Measurements from ENCODE around the gene C14orf180. TPM values are rescaled to one million over a fixed set of nuclear protein-coding genes. Genes with fewer than 3 reads are reported as not detected.

Gene C14orf180
- polyA plus RNA-seq, 1 donor (not counting 4 experiments of a cell fraction or from before 2014, with no cell fraction given), result not detected

GRCh38 chr14:104582662-104583061, 3.1 kb downstream of the C14orf180 start:
- Histone ChIP-seq H3K79me2 (ENCODE audit: control insufficient read depth, insufficient read depth, low read length) (no peaks in the 10 kb centered on the region), H3K4me2 (ENCODE audit: control insufficient read depth, extremely low read depth, insufficient read depth, low read depth, low read length) (no peak overlapping the region), H3K9ac (ENCODE audit: control insufficient read depth, extremely low read depth, insufficient read depth, low read length) (no peak overlapping the region), H4K20me1 (ENCODE audit: control insufficient read depth, extremely low read depth, insufficient read depth, low read length) (peaks cover 2% of the 10 kb centered on the region), H3K4me3 (ENCODE audit: control insufficient read depth in 2 of 3, extremely low read depth in 1 of 3, insufficient read depth in 2 of 3, low read depth in 1 of 3, low read length in 3 of 3) (no peak overlapping the region), H3K27me3 (ENCODE audit: control insufficient read depth, extremely low read depth, insufficient read depth, low read length) (peaks cover 60% of the 10 kb centered on the region), H3K4me1 (ENCODE audit: control insufficient read depth, extremely low read depth, insufficient read depth, low read length) (no peaks in the 10 kb centered on the region), H3K36me3 (ENCODE audit: control insufficient read depth in 2 of 2, extremely low read depth in 1 of 2, insufficient read depth in 2 of 2, low read length in 2 of 2) (no peaks in the 10 kb centered on the region), H3K27ac (ENCODE audit: control insufficient read depth, insufficient read depth, low read length) (no peak overlapping the region), H2AFZ (ENCODE audit: control insufficient read depth, low read length) (no peak overlapping the region), H3K9me3 (ENCODE audit: control insufficient read depth, low read depth, low read length) (no peaks in the 10 kb centered on the region), H3K9me1 (ENCODE audit: control insufficient read depth, extremely low read depth, insufficient read depth, low read length) (no peaks in the 10 kb centered on the region)
- TF ChIP-seq EZH2 (IDR thresholded peaks at IDR 0.05; ENCODE audit: low read length) (no peak), CTCF (optimal IDR thresholded peaks at IDR 0.05 in 1 of 3, IDR thresholded peaks at IDR 0.05 in 1 of 3, conservative IDR thresholded peaks at IDR 0.05 in 1 of 3; ENCODE audit: extremely low read depth in 1 of 3, insufficient read depth in 2 of 3, low read length in 3 of 3) (no peak)
- DNase-seq (ENCODE audit: low read depth, low spot score), result no peak
- no peak for FAIRE-seq
- dilution Hi-C loops (cut with MboI; ENCODE audit: extremely low pct_ligation_motif_present, low sequenced_read_pairs), result no loop called here

- Histone ChIP-seq H3K9me3 (ENCODE audit: control insufficient read depth, low read depth, low read length) (no peaks in the 10 kb centered on the region), H2AFZ (ENCODE audit: control insufficient read depth, low read length) (no peak overlapping the region), H3K4me2 (ENCODE audit: control insufficient read depth, extremely low read depth, insufficient read depth, low read depth, low read length) (no peak overlapping the region), H4K20me1 (ENCODE audit: control insufficient read depth, extremely low read depth, insufficient read depth, low read length) (peaks cover 2% of the 10 kb centered on the region), H3K36me3 (ENCODE audit: control insufficient read depth in 2 of 2, extremely low read depth in 1 of 2, insufficient read depth in 2 of 2, low read length in 2 of 2) (no peaks in the 10 kb centered on the region), H3K9me1 (ENCODE audit: control insufficient read depth, extremely low read depth, insufficient read depth, low read length) (no peaks in the 10 kb centered on the region), H3K9ac (ENCODE audit: control insufficient read depth, extremely low read depth, insufficient read depth, low read length) (no peak overlapping the region), H3K27me3 (ENCODE audit: control insufficient read depth, extremely low read depth, insufficient read depth, low read length) (peaks cover 56% of the 10 kb centered on the region), H3K79me2 (ENCODE audit: control insufficient read depth, insufficient read depth, low read length) (no peaks in the 10 kb centered on the region), H3K27ac (ENCODE audit: control insufficient read depth, insufficient read depth, low read length) (no peak overlapping the region), H3K4me3 (ENCODE audit: control insufficient read depth in 2 of 3, extremely low read depth in 1 of 3, insufficient read depth in 2 of 3, low read depth in 1 of 3, low read length in 3 of 3) (no peak overlapping the region), H3K4me1 (ENCODE audit: control insufficient read depth, extremely low read depth, insufficient read depth, low read length) (no peaks in the 10 kb centered on the region)
- no peak for DNase-seq (ENCODE audit: low read depth, low spot score)
- dilution Hi-C loops (cut with MboI; ENCODE audit: extremely low pct_ligation_motif_present, low sequenced_read_pairs), result no loop called here
- FAIRE-seq, result no peak
- TF ChIP-seq EZH2 (IDR thresholded peaks at IDR 0.05; ENCODE audit: low read length) (no peak), CTCF (optimal IDR thresholded peaks at IDR 0.05 in 1 of 3, IDR thresholded peaks at IDR 0.05 in 1 of 3, conservative IDR thresholded peaks at IDR 0.05 in 1 of 3; ENCODE audit: extremely low read depth in 1 of 3, insufficient read depth in 2 of 3, low read length in 3 of 3) (no peak)
Measured at GRCh38 chr14:104583424-104584306, 4.1 kb downstream of the C14orf180 start.
